Left ventricle myocardium inferior (tissue), 1 donor: ENCODE results near the gene FLOT2. TPM values are rescaled to one million over a fixed set of nuclear protein-coding genes. Genes with fewer than 3 reads are reported as not detected.
"Not testable (repeated sequence)": the region's sequence is repeated elsewhere in the genome, so short reads cannot be mapped to it uniquely, and the experiment has no call there.

Experiments used
- DNase-seq: peaks from one replicate; pipeline ENCODE4 v3.0.0-alpha.2; 2020
- H3K27ac ChIP-seq: fragments of 200-600 bp; replicated peaks from 2 replicates; pipeline ENCODE4 v1.8.0; 2021
- H3K27me3 ChIP-seq: fragments of 200-600 bp; 2 replicates; pipeline ENCODE4 v1.8.0; 2021; ENCODE audit warnings: low read depth
- H3K36me3 ChIP-seq: fragments of 200-600 bp; 2 replicates; pipeline ENCODE4 v1.8.0; 2021
- H3K4me1 ChIP-seq: fragments of 200-600 bp; 2 replicates; pipeline ENCODE4 v1.8.0; 2021
- H3K4me3 ChIP-seq: fragments of 200-600 bp; 2 replicates; pipeline ENCODE4 v1.8.0; 2021; ENCODE audit warnings: mild to moderate bottlenecking, moderate library complexity
- H3K9me3 ChIP-seq: fragments of 200-600 bp; replicated peaks from 2 replicates; pipeline ENCODE4 v1.8.0; 2021
- CTCF ChIP-seq: fragments of 200-600 bp; IDR thresholded peaks from 2 replicates; pipeline ENCODE4 v1.8.0; 2021; ENCODE audit warnings: antibody characterized with exemption, mild to moderate bottlenecking, borderline replicate concordance
- intact Hi-C: fragments of 100-400 bp; cut with micrococcal nuclease; formaldehyde crosslinking; loops from one replicate; pipeline ENCODE4 v1.11.0; 2022
- total RNA-seq: library from RNA; stranded (reverse); fragmentation: NEBNext Ultra II Directional; extraction: Animal tissue kit (Norgen Biotek cat#: 25700); gene quantifications from one replicate; pipeline ENCODE4 v1.2.1, GENCODE V29; 2021
- donor health status: DM: no; HTN: yes; CAD: no; lungs with severe emphysema.

FLOT2 gene
- total RNA-seq, 1 donor from 2014 or later: 84.2 TPM

DNA sequence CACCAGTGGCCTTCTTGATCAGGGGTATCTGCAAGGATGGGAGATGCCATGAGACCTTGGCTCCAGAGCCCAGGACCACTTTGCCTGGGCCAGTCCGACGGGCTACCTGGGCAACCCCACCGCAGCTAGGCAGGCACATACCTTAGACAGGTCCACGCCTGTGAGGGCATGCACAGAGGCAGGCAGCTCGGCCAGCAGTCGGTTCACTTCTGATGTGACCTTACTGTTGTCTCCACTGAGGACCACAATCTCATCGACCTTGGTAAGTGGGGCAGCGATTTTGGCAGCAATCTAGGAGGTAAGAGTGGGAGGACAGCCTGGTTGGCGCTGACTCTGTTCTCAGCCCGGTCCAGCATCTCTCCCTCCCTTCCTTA, 17.0 kb downstream of the FLOT2 start:
- intact Hi-C loops: no loop called here
- H3K27me3 ChIP-seq: no peaks in the 10 kb centered on the region
- no peak for TF ChIP-seq CTCF
- no peak for DNase-seq
- peaks cover 68% of the 10 kb centered on the region for H3K36me3 ChIP-seq
- H3K4me3 ChIP-seq: no peak overlapping the region
- H3K4me1 ChIP-seq: peaks cover 18% of the 10 kb centered on the region
- no peaks in the 10 kb centered on the region for H3K9me3 ChIP-seq
- no peak overlapping the region for H3K27ac ChIP-seq

DNA sequence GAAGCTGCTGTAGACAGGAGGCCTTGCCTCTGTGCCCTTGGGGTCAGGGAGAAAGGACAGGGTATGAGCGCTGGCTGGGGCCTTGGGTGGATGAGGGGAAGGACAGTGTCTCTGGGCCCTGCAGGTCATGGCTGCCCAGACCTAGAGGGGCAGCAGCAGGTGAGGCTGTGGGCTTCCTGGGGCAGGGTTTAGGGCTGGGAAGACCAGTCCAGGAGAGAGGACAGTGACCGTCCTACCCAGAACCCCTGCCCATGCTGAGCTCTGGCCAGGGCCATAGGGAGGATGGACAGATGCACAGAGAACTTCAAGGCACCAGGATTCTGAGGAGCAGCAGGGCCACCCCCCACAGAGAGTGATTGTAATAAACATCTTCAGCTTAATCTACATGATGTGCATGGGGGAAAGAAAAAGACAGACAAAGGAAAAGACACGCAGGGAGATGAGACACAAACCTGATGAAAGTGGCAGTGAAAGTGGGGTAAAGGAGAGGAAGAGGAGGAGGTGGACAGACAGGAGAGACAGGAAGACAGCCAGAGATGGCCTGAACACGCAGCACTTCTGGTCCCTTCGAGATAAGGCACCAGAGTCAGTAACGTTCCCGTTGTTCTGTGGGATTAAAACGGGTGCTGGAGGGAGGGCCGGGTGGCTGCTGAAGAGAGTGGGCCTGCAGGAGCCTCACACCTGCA, 17.5 kb downstream of the FLOT2 start:
- H3K9me3 ChIP-seq: no peaks in the 10 kb centered on the region
- H3K36me3 ChIP-seq: peaks cover 62% of the 10 kb centered on the region
- H3K27me3 ChIP-seq: no peaks in the 10 kb centered on the region
- intact Hi-C loops: no loop called here
- H3K4me1 ChIP-seq: peaks cover 13% of the 10 kb centered on the region
- no peak overlapping the region for H3K27ac ChIP-seq
- no peak for DNase-seq
- no peak overlapping the region for H3K4me3 ChIP-seq
- TF ChIP-seq CTCF: no peak

GRCh38 chr17:28878981-28879380, 18.6 kb downstream of the FLOT2 start:
- H3K36me3 ChIP-seq: peaks cover 53% of the 10 kb centered on the region
- H3K27me3 ChIP-seq: no peaks in the 10 kb centered on the region
- DNase-seq: no peak
- no peak overlapping the region for H3K4me3 ChIP-seq
- H3K27ac ChIP-seq: no peak overlapping the region
- intact Hi-C loops: no loop called here
- peaks cover 7% of the 10 kb centered on the region for H3K4me1 ChIP-seq
- no peaks in the 10 kb centered on the region for H3K9me3 ChIP-seq
- no peak for TF ChIP-seq CTCF

- H3K9me3 ChIP-seq: no peaks in the 10 kb centered on the region
- H3K4me3 ChIP-seq: no peak overlapping the region
- intact Hi-C loops: no loop called here
- no peaks in the 10 kb centered on the region for H3K27me3 ChIP-seq
- no peak for TF ChIP-seq CTCF
- H3K36me3 ChIP-seq: peaks cover 48% of the 10 kb centered on the region
- peaks cover 7% of the 10 kb centered on the region for H3K4me1 ChIP-seq
- no peak for DNase-seq
- H3K27ac ChIP-seq: no peak overlapping the region
Measured at GRCh38 chr17:28878158-28878910, 19.2 kb downstream of the FLOT2 start.

GRCh38 chr17:28877150-28877711, 20.3 kb downstream of the FLOT2 start:
- H3K27me3 ChIP-seq, H3K4me1 ChIP-seq, intact Hi-C loops, H3K4me3 ChIP-seq, H3K27ac ChIP-seq, H3K9me3 ChIP-seq, DNase-seq: not testable (repeated sequence)
- H3K36me3 ChIP-seq: peaks cover 37% of the 10 kb centered on the region
